ENCODE data around the gene C1orf74.

- no peak for TF ChIP-seq CTCF (IDR thresholded peaks at IDR 0.05)
- no peak for TF ChIP-seq MAFK (IDR thresholded peaks at IDR 0.05; ENCODE audit: partially characterized antibody)
- TF ChIP-seq HDAC2 (IDR thresholded peaks at IDR 0.05), result no peak
- TF ChIP-seq REST (IDR thresholded peaks at IDR 0.05), result no peak
- TF ChIP-seq, protein P1, sequence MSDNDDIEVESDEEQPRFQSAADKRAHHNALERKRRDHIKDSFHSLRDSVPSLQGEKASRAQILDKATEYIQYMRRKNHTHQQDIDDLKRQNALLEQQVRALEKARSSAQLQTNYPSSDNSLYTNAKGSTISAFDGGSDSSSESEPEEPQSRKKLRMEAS (IDR thresholded peaks at IDR 0.05), result no peak
- no peak for TF ChIP-seq KDM5A (IDR thresholded peaks at IDR 0.05)
- TF ChIP-seq EHMT2 (IDR thresholded peaks at IDR 0.05; ENCODE audit: low read depth), result no peak
- no peak for TF ChIP-seq CHD4 (IDR thresholded peaks at IDR 0.05; ENCODE audit: borderline replicate concordance)
- no peak for TF ChIP-seq POLR2A (IDR thresholded peaks at IDR 0.05; ENCODE audit: low read length)
Measured at GRCh38 chr1:209752890-209753289, 31.5 kb downstream of the C1orf74 start.
